Body of pancreas (tissue), 4 donors: ENCODE data around the gene CREBRF. TPM values are rescaled to one million over a fixed set of nuclear protein-coding genes. Genes with fewer than 3 reads are reported as not detected.

ENCODE experiments used
- ATAC-seq: fragments of 150-250 bp; one replicate; pipeline ENCODE4 v1.9.1; 2016
- DNase-seq, 4 donors: peaks; one replicate each; pipeline ENCODE4 v3.0.0-alpha.2; 2019
- H3K27ac ChIP-seq, 4 donors: fragments of 200-600 bp; sonication (generic); 1 replicate in 3 of 4; 2 replicates in 1 of 4; pipeline versions ENCODE4 v1.5.1 to v1.6.1; 2016 to 2019; ENCODE audit warnings: mild to moderate bottlenecking in 1 of 4, mixed read lengths in 1 of 4, moderate library complexity in 1 of 4
- H3K27me3 ChIP-seq, 2 donors: fragments of 200-600 bp; sonication (generic); one replicate each; pipeline ENCODE4 v1.6.0; 2016; ENCODE audit warnings: mild to moderate bottlenecking in 1 of 2
- H3K36me3 ChIP-seq, 2 donors: fragments of 200-600 bp; sonication (generic); replicated peaks in 1 of 2; 2 replicates each; pipeline ENCODE4 v1.5.1; 2016; ENCODE audit warnings: low read depth in 2 of 2; ENCODE audit not compliant: insufficient read depth in 1 of 2
- H3K4me1 ChIP-seq: fragments of 200-600 bp; sonication (generic); one replicate; pipeline ENCODE4 v1.6.0; 2016
- H3K4me3 ChIP-seq, 2 donors: fragments of 200-600 bp; sonication (generic); 1 replicate in 1 of 2; 2 replicates in 1 of 2; pipeline ENCODE4 v1.5.1; 2016 to 2019
- H3K9me3 ChIP-seq, 3 donors: fragments of 200-600 bp; sonication (generic); 1 replicate in 2 of 3; 2 replicates in 1 of 3; pipeline ENCODE4 v1.5.1; 2016
- CTCF ChIP-seq, 7 experiments: fragments of 450-650 bp in 4 of 7; fragments of 200-600 bp in 3 of 7; sonication (generic) in 3 of 7; IDR thresholded peaks; one replicate each; pipeline ENCODE4 v1.5.1; 2016 to 2019; ENCODE audit warnings: antibody characterized with exemption in 7 of 7
- POLR2A ChIP-seq, 3 donors: fragments of 450-650 bp; IDR thresholded peaks; one replicate each; pipeline ENCODE4 v1.6.1; 2016; ENCODE audit warnings: antibody characterized with exemption in 3 of 3, mild to moderate bottlenecking in 2 of 3
- whole genome bisulfite sequencing, 2 donors: methylation state at CpG; one replicate each; pipeline ENCODE4 v1.1.5; 2017; 5-methylcytosine and 5-hydroxymethylcytosine counted together
- intact Hi-C: fragments of 100-400 bp; cut with DNase I; formaldehyde crosslinking; loops from one replicate; pipeline ENCODE4 v1.15.1; 2023
- total RNA-seq, 2 donors: library from RNA; depleted of rRNA; stranded (reverse); fragments of >200 nt; gene quantifications; one replicate each; pipeline ENCODE4 v1.1.0, GENCODE V29; 2016

The CREBRF gene
- total RNA-seq, 2 donors from 2014 or later, result 19.7 to 37.2 TPM

- H3K9me3 ChIP-seq, result no peaks in the 10 kb centered on the region
- peaks cover 22% of the 10 kb centered on the region for H3K4me1 ChIP-seq
- intact Hi-C loops, result no loop called here
- H3K36me3 ChIP-seq, result no peaks in the 10 kb centered on the region
- peak; percentile 74 for ATAC-seq
- no peak for TF ChIP-seq POLR2A (IDR thresholded peaks at IDR 0.05)
- H3K27me3 ChIP-seq, result no peaks in the 10 kb centered on the region
- peak overlapping the region; percentile 93 to 99 (median 97) for H3K27ac ChIP-seq
- DNase-seq, result no peak
- 0 to 1% methylated on average over 1 to 23 of the region's 27 CpGs for WGBS, 2 donors
- peak overlapping the region; percentile 64 to 99 for H3K4me3 ChIP-seq
These were observed 570 bp downstream of the CREBRF start for GRCh38 chr5:173056783-173057061.

- Histone ChIP-seq H3K4me3 (peak overlapping the region; percentile 64 to 99), H3K27me3 (no peaks in the 10 kb centered on the region), H3K9me3 (no peaks in the 10 kb centered on the region), H3K4me1 (peaks cover 27% of the 10 kb centered on the region), H3K36me3 (no peaks in the 10 kb centered on the region), H3K27ac (peak overlapping the region; percentile 93 to 99 (median 97))
- intact Hi-C loops, result no loop called here
- DNase-seq (peak; percentile 97 to 99 (median 99)), ATAC-seq (peak; percentile 92)
- 0 to 2% methylated on average over 30 to 35 of the region's 38 CpGs for WGBS, 2 donors
- peak in 2 of 3 donors; percentile 69 to 71 for TF ChIP-seq POLR2A (IDR thresholded peaks at IDR 0.05)
- peak in 3 of 7 experiments; percentile 34 to 42 (median 38) for TF ChIP-seq CTCF (IDR thresholded peaks at IDR 0.05)
These were observed 1.1 kb downstream of the CREBRF start for GRCh38 chr5:173057062-173057924.

- DNase-seq (no peak), ATAC-seq (no peak)
- Histone ChIP-seq H3K4me1 (peaks cover 28% of the 10 kb centered on the region), H3K9me3 (no peaks in the 10 kb centered on the region), H3K36me3 (no peaks in the 10 kb centered on the region), H3K27me3 (no peaks in the 10 kb centered on the region), H3K27ac (no peak overlapping the region), H3K4me3 (no peak overlapping the region)
- no peak for TF ChIP-seq CTCF (IDR thresholded peaks at IDR 0.05)
- no peak for TF ChIP-seq POLR2A (IDR thresholded peaks at IDR 0.05)
- intact Hi-C loops, result no loop called here
- WGBS, 2 donors, result 57 to 62% methylated on average over 4 of the region's 4 CpGs
These were observed 6.0 kb downstream of the CREBRF start for GRCh38 chr5:173062141-173062540.

GRCh38 chr5:173065155-173065554 lies 9.0 kb downstream of the CREBRF start:
- peaks cover 17% of the 10 kb centered on the region for H3K4me1 ChIP-seq
- no peak for DNase-seq
- ATAC-seq, result no peak
- no peaks in the 10 kb centered on the region for H3K36me3 ChIP-seq
- H3K4me3 ChIP-seq, result no peak overlapping the region
- H3K27me3 ChIP-seq, result no peaks in the 10 kb centered on the region
- no peak overlapping the region for H3K27ac ChIP-seq
- TF ChIP-seq POLR2A (IDR thresholded peaks at IDR 0.05) (no peak), CTCF (IDR thresholded peaks at IDR 0.05) (no peak)
- no peaks in the 10 kb centered on the region for H3K9me3 ChIP-seq
- intact Hi-C loops, result no loop called here

GRCh38 chr5:173069671-173070070 lies 13.5 kb downstream of the CREBRF start:
- ATAC-seq, result no peak
- intact Hi-C loops, result no loop called here
- TF ChIP-seq POLR2A (IDR thresholded peaks at IDR 0.05) (no peak), CTCF (IDR thresholded peaks at IDR 0.05) (no peak)
- Histone ChIP-seq H3K4me3 (no peak overlapping the region), H3K27ac (no peak overlapping the region), H3K27me3 (no peaks in the 10 kb centered on the region), H3K9me3 (no peaks in the 10 kb centered on the region), H3K4me1 (peaks cover 5% of the 10 kb centered on the region), H3K36me3 (no peaks in the 10 kb centered on the region)
- no peak for DNase-seq
- 74 to 79% methylated on average over 7 of the region's 7 CpGs for WGBS, 2 donors
